Stimulated activated naive B cell treated with anti-CD40 and anti-IgM and Interleukin-4, amounts not matched to agents 10 μg/mL and 1 μg/mL and 100 μg/mL, for 72 hours (primary cell): ENCODE measurements around the gene SMIM10.
"Not testable (repeated sequence)": the region's sequence is repeated elsewhere in the genome, so short reads cannot be mapped to it uniquely, and the experiment has no call there.

Experiments used
- ATAC-seq, 2 donors: fragments of 150-1000 bp; cut with Tn5 transposase; replicated peaks; 2 replicates each; pipeline ENCODE4 v1.10.0; 2021; ENCODE audit warnings: moderate library complexity in 1 of 2
- DNase-seq: peaks from one replicate; pipeline ENCODE4 v3.0.0; 2021
- H3K27ac Mint-ChIP-seq: one replicate; pipeline ENCODE4 v1.8.0; 2022; ENCODE audit warnings: mild to moderate bottlenecking, mixed read lengths
- H3K27me3 Mint-ChIP-seq, 2 donors: one replicate each; pipeline ENCODE4 v1.8.0; 2022; ENCODE audit warnings: mixed read lengths in 2 of 2
- H3K36me3 Mint-ChIP-seq, 2 donors: one replicate each; pipeline ENCODE4 v1.8.0; 2022; ENCODE audit warnings: mixed read lengths in 2 of 2, mild to moderate bottlenecking in 1 of 2
- H3K4me1 Mint-ChIP-seq, 2 donors: one replicate each; pipeline ENCODE4 v1.8.0; 2022; ENCODE audit warnings: mixed read lengths in 2 of 2, mild to moderate bottlenecking in 1 of 2
- H3K4me3 Mint-ChIP-seq, 2 donors: one replicate each; pipeline ENCODE4 v1.8.0; 2022; ENCODE audit warnings: mild to moderate bottlenecking in 2 of 2, mixed read lengths in 2 of 2, moderate library complexity in 1 of 2
- H3K9me3 Mint-ChIP-seq, 2 donors: one replicate each; pipeline ENCODE4 v1.8.0; 2022; ENCODE audit warnings: mixed read lengths in 2 of 2, mild to moderate bottlenecking in 1 of 2

Gene SMIM10

DNA sequence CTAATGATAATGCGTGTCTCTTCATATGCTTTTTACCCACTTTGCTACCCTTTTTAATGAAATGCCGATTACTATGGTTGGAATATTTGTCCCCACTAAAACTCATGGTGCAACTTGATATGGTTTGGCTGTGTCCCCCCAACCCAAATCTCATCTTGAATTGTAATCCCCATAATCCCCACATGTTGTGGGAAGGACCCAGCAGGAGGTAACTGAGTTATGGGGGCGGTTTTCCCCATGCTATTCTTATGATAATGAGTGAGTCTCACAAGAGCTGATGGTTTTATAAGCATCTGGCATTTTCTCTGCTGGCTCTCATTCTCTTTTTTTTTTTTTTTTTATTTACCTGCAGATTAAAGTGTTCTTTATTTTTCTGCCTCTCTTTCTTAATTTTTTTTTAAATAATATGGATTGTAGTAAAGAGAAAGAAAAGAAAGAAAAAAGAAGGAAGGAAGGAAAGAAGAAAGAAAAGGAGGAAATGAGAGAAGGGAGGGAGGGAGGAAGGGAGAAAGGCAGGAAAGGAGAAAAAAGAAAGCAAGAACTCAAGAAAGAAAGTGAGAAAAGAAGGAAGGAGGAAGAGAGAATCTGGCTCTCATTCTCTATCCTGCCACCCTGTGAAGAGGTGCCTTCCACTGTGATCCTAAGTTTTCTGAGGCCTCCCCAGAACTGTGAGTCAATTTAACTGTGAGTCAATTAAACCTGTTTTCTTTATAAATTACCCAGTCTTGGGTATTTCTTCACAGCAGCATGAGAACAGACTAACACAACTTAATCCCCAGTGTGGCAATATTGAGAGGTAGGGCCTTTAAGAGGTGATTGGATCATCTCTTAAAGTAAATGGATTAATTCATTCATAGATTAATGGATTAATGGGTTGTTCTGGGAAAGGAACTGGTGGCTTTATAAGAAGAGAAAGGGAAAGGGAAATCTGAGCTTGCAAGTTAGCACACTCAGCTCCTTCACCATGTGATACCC, 50.6 kb downstream of the SMIM10 start:
- not testable (repeated sequence) for H3K27ac Mint-ChIP-seq

More for the DNA sequence above, 50.6 kb downstream of the SMIM10 start:
- H3K27me3 Mint-ChIP-seq, H3K4me3 Mint-ChIP-seq, H3K9me3 Mint-ChIP-seq, H3K36me3 Mint-ChIP-seq, DNase-seq, H3K4me1 Mint-ChIP-seq, ATAC-seq: not testable (repeated sequence)
